Measurements from ENCODE around the gene ENO1.
"Not testable (repeated sequence)": the region's sequence is repeated elsewhere in the genome, so short reads cannot be mapped to it uniquely, and the experiment has no call there.

DNA sequence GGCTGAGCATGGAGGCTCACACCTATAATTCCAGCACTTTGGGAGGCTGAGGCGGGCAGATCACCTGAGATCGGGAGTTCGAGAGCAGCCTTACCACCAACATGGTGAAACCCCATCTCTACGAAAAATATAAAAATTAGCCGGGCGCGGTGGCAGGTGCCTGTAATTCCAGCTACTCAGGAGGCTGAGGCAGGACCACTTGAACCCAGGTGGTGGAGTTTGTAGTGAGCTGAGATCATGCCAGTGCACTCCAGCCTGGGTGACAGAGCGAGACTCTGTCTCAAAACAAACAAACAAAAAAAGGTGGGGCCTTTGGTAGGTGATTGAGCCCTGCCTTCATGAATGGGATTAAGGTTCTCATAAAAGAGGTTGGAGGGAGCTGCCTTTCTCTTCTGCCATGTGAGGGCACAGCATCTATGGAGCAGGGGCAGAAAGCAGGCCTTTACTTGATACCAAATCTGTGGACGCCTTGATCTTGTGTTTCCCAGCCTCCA, 7.6 kb upstream of the ENO1 start:
- not testable (repeated sequence) for TF ChIP-seq EZH2 (IDR thresholded peaks at IDR 0.05; ENCODE audit: borderline replicate concordance); EZH2phosphoT487 (IDR thresholded peaks at IDR 0.05; ENCODE audit: low read depth, severe bottlenecking, unreplicated experiment)
- TF ChIP-seq, protein P1, sequence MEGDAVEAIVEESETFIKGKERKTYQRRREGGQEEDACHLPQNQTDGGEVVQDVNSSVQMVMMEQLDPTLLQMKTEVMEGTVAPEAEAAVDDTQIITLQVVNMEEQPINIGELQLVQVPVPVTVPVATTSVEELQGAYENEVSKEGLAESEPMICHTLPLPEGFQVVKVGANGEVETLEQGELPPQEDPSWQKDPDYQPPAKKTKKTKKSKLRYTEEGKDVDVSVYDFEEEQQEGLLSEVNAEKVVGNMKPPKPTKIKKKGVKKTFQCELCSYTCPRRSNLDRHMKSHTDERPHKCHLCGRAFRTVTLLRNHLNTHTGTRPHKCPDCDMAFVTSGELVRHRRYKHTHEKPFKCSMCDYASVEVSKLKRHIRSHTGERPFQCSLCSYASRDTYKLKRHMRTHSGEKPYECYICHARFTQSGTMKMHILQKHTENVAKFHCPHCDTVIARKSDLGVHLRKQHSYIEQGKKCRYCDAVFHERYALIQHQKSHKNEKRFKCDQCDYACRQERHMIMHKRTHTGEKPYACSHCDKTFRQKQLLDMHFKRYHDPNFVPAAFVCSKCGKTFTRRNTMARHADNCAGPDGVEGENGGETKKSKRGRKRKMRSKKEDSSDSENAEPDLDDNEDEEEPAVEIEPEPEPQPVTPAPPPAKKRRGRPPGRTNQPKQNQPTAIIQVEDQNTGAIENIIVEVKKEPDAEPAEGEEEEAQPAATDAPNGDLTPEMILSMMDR (IDR thresholded peaks at IDR 0.05; ENCODE audit: poor library complexity) = not testable (repeated sequence)

Measured in hepatocyte (in vitro differentiated cells).